Vagina (tissue), 2 donors: ENCODE data around the gene KRT6C.

Experiments used
- CTCF ChIP-seq, 3 experiments: fragments of 450-650 bp in 2 of 3; fragments of 200-600 bp in 1 of 3; sonication (generic) in 1 of 3; IDR thresholded peaks; one replicate each; pipeline ENCODE4 v1.5.1; 2017 to 2019; ENCODE audit warnings: antibody characterized with exemption in 3 of 3, mild to moderate bottlenecking in 2 of 3, moderate library complexity in 2 of 3
- POLR2A ChIP-seq, 2 donors: fragments of 450-650 bp; IDR thresholded peaks; one replicate each; pipeline ENCODE4 v1.6.1; 2017; ENCODE audit warnings: antibody characterized with exemption in 2 of 2, mild to moderate bottlenecking in 2 of 2, moderate library complexity in 2 of 2
- POLR2AphosphoS5 ChIP-seq, 2 donors: sonication (generic); formaldehyde crosslinking; IDR thresholded peaks; one replicate each; pipeline ENCODE4 v1.9.0; 2017; ENCODE audit warnings: antibody characterized with exemption in 2 of 2, mild to moderate bottlenecking in 2 of 2, low read depth in 1 of 2; ENCODE audit not compliant: insufficient read depth in 1 of 2

- no peak for TF ChIP-seq CTCF (IDR thresholded peaks at IDR 0.05)
- TF ChIP-seq POLR2A (IDR thresholded peaks at IDR 0.05): no peak
- no peak for TF ChIP-seq POLR2AphosphoS5 (IDR thresholded peaks at IDR 0.05; ENCODE audit: insufficient read depth in 1 of 2, low read depth in 1 of 2)
Observed at GRCh38 chr12:52502877-52503276, 29.3 kb upstream of the KRT6C start.
